Heart right ventricle (tissue), 16 donors: ENCODE results near the gene CCDC15. TPM values are rescaled to one million over a fixed set of nuclear protein-coding genes. Genes with fewer than 3 reads are reported as not detected.

ENCODE experiments used
- ATAC-seq, 8 donors: fragments of 200-7000 bp; cut with Tn5 transposase; one replicate each; pipeline ENCODE4 v1.9.1; 2020; ENCODE audit warnings: mild to moderate bottlenecking in 8 of 8, moderate library complexity in 8 of 8, moderate number of reproducible peaks in 1 of 8
- DNase-seq, 2 donors: peaks; one replicate each; pipeline ENCODE4 v3.0.0-alpha.2; 2020
- H3K27ac ChIP-seq, 10 donors: fragments of 200-600 bp; sonication (generic) in 2 of 10; one replicate each; pipeline versions ENCODE4 v1.5.0 to v1.8.0; 2020 to 2022; ENCODE audit warnings: mild to moderate bottlenecking in 3 of 10
- H3K27me3 ChIP-seq, 7 donors: fragments of 200-600 bp; one replicate each; pipeline ENCODE4 v1.8.0; 2021 to 2022; ENCODE audit warnings: mild to moderate bottlenecking in 2 of 7
- H3K36me3 ChIP-seq, 9 donors: fragments of 200-600 bp; sonication (generic) in 1 of 9; one replicate each; pipeline versions ENCODE4 v1.5.0 to v1.8.0; 2020 to 2022; ENCODE audit warnings: mild to moderate bottlenecking in 2 of 9
- H3K4me1 ChIP-seq, 9 donors: fragments of 200-600 bp; sonication (generic) in 1 of 9; one replicate each; pipeline versions ENCODE4 v1.5.0 to v1.8.0; 2020 to 2022; ENCODE audit warnings: mild to moderate bottlenecking in 4 of 9
- H3K4me3 ChIP-seq, 10 donors: fragments of 200-600 bp; sonication (generic) in 2 of 10; one replicate each; pipeline versions ENCODE4 v1.5.0 to v1.8.0; 2020 to 2022; ENCODE audit warnings: mild to moderate bottlenecking in 7 of 10, moderate library complexity in 2 of 10
- H3K9me3 ChIP-seq, 11 donors: fragments of 200-600 bp in 10 of 11; sonication (generic) in 2 of 11; one replicate each; pipeline versions ENCODE4 v1.5.0 to v1.8.0; 2013 to 2022; ENCODE audit warnings: mild to moderate bottlenecking in 2 of 11, control low read depth in 1 of 11, moderate library complexity in 1 of 11
- WGBS, 2 donors: extraction: QIAGEN DNeasy Blood & Tissue Kit; methylation state at CpG; one replicate each; pipeline ENCODE4 v1.1.7; 2013; ENCODE audit warnings: inconsistent platforms in 1 of 2; 5-methylcytosine and 5-hydroxymethylcytosine counted together
- intact Hi-C, 10 donors: fragments of 100-400 bp; cut with DNase I; formaldehyde crosslinking; loops; one replicate each; pipeline versions ENCODE4 v1.11.1 to v1.14.2; 2022
- polyA plus RNA-seq, 2 donors: library from polyadenylated mRNA; stranded (reverse); fragments of 200-250 nt; gene quantifications; one replicate each; pipeline ENCODE4 v1.2.3, GENCODE V29; 2013
- total RNA-seq, 10 donors: library from RNA; stranded (reverse); fragmentation: NEBNext Ultra II Directional in 3 of 10; extraction: Animal tissue kit (Norgen Biotek cat#: 25700) in 3 of 10; gene quantifications; one replicate each; pipeline versions ENCODE4 v1.2.1 to v1.2.4, GENCODE V29; 2021 to 2023
- TF ChIP-seq, protein P1 (sequence below), 9 donors: fragments of 200-600 bp; sonication (generic) in 2 of 9; IDR thresholded peaks; one replicate each; pipeline versions ENCODE4 v1.5.0 to v1.8.0; 2021 to 2022; ENCODE audit warnings: antibody characterized with exemption in 9 of 9, mild to moderate bottlenecking in 5 of 9, moderate library complexity in 1 of 9
- donor health status: Arrhythmogenic right ventricular cardiomyopathy.
- donor health status: ischemic (EF 13 %, LVEDD 7.1; RV severe dilation, severe dysfunction).
- donor health status: healthy with polysubstance abuse.
- donor health status: DM: no; HTN: yes; CAD: no.
- donor health status: DM: no; HTN: no; CAD: no.
- donor health status: ischemic (EF 25% LVEDD 6.9; RV normal size, moderate dysfunction).
- donor health status: ischemic (EF 25% LVEDD 5.7; RV mildly dilated, moderate dysfunction).
- donor health status: healthy.
- donor health status: DM: yes; HTN: yes; CAD: no.
- donor health status: Ischemic cardiomyopathy.
- donor health status: ischemic (EF 35%, LVEDD 5.7; RV mildly dilated, moderate dysfunction).
- donor health status: nonischemic (EF 11% LVEDD 7.7; RV severe dilation, severe dysfunction).
- donor health status: DM: yes; HTN: yes; CAD: no.
- donor health status: PGD.
- donor health status: ischemic (EF 29% LVEDD 5.4; RV normal size, mild dysfunction).
- donor health status: nonischemic (EF 23%, LVEDD 6.1; RV moderate dilation, normal function).

The CCDC15 gene
- total and polyA plus RNA-seq, 12 donors, result 0.07 to 0.83 (median 0.20) TPM

DNA sequence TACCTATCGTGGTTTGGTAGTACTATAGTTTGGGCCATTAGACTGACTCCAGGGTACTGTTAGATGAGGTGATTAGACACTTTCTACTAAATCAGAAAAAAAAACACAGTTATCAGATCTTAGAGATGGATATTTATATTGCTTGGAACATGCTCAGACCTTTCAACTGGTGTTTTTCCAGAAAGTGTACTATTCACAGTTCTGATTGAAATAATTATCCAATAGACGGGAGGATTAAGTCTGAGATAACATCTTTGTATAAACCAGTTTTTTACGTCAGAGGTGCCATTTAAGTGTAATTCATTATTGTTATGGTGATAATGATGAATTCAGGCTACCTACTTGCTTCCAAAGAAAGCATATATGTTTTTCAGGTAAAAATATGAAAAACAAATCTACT, 22.5 kb downstream of the CCDC15 start:
- peaks cover 0 to 30% (median 6%) of the 10 kb centered on the region in 11 donors for H3K9me3 ChIP-seq
- no peaks in the 10 kb centered on the region for H3K4me1 ChIP-seq
- no peak overlapping the region for H3K27ac ChIP-seq
- no peak for ATAC-seq
- WGBS, 2 donors, result 93% methylated on average over 3 of the region's 3 CpGs
- no peaks in the 10 kb centered on the region for H3K27me3 ChIP-seq
- peaks cover 0 to 6% (median 0%) of the 10 kb centered on the region in 9 donors for H3K36me3 ChIP-seq
- intact Hi-C loops, result no loop called here
- H3K4me3 ChIP-seq, result no peak overlapping the region
- TF ChIP-seq, protein P1, sequence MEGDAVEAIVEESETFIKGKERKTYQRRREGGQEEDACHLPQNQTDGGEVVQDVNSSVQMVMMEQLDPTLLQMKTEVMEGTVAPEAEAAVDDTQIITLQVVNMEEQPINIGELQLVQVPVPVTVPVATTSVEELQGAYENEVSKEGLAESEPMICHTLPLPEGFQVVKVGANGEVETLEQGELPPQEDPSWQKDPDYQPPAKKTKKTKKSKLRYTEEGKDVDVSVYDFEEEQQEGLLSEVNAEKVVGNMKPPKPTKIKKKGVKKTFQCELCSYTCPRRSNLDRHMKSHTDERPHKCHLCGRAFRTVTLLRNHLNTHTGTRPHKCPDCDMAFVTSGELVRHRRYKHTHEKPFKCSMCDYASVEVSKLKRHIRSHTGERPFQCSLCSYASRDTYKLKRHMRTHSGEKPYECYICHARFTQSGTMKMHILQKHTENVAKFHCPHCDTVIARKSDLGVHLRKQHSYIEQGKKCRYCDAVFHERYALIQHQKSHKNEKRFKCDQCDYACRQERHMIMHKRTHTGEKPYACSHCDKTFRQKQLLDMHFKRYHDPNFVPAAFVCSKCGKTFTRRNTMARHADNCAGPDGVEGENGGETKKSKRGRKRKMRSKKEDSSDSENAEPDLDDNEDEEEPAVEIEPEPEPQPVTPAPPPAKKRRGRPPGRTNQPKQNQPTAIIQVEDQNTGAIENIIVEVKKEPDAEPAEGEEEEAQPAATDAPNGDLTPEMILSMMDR (IDR thresholded peaks at IDR 0.05), result no peak
- no peak for DNase-seq

DNA sequence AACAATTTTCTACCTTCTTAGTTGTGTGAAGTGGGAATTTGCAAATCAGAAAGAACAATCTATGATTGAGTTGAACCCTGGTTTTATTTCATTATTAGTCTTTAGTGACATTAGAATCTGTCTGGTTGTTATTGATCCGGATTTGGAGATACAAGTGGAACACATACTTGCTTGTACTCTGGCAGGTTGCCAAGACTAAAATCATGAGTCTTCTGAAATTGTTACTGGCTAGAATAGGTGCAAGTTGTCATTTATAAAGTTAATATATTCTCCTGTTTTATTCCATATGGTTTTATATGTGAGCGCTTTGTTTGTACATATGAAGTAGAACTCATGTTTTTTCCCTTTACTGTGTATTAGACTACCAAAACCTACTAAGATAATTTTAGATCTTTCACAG, 23.0 kb downstream of the CCDC15 start:
- ATAC-seq (no peak), DNase-seq (no peak)
- peaks cover 0 to 35% (median 9%) of the 10 kb centered on the region in 11 donors for H3K9me3 ChIP-seq
- TF ChIP-seq, protein P1 (IDR thresholded peaks at IDR 0.05), result no peak
- H3K36me3 ChIP-seq, result peaks cover 0 to 8% (median 0%) of the 10 kb centered on the region in 9 donors
- 74 to 81% methylated on average over 2 of the region's 2 CpGs for WGBS, 2 donors
- H3K4me1 ChIP-seq, result no peaks in the 10 kb centered on the region
- H3K27me3 ChIP-seq, result no peaks in the 10 kb centered on the region
- intact Hi-C loops, result no loop called here
- no peak overlapping the region for H3K4me3 ChIP-seq
- no peak overlapping the region for H3K27ac ChIP-seq

DNA sequence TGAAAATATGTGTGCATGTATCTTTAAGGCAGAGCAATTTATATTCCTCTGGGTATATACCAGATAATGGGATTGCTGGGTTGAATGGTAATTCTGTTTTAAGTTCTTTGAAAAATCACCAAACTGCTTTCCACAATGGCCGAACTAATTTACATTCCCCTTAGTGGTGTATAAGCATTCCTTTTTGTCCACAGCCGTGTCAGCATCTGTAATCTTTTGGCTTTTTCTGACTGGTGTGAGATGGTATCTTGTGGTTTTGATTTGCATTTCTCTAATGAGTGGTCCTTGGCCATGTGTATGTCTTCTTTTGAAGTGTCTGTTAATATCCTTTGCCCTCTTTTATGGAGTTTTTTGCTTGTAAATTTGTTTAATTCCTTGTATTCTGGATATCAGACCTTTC, 24.3 kb downstream of the CCDC15 start:
- intact Hi-C loops, result no loop called here
- Histone ChIP-seq H3K4me1 (no peaks in the 10 kb centered on the region), H3K27ac (no peak overlapping the region), H3K36me3 (peaks cover 0 to 11% (median 0%) of the 10 kb centered on the region in 9 donors), H3K27me3 (no peaks in the 10 kb centered on the region), H3K9me3 (peaks cover 0 to 44% (median 9%) of the 10 kb centered on the region in 11 donors), H3K4me3 (no peak overlapping the region)
- no peak for DNase-seq
- ATAC-seq, result no peak
- TF ChIP-seq, protein P1 (IDR thresholded peaks at IDR 0.05), result no peak
- WGBS, 2 donors, result 87 to 91% methylated on average over 2 of the region's 2 CpGs

DNA sequence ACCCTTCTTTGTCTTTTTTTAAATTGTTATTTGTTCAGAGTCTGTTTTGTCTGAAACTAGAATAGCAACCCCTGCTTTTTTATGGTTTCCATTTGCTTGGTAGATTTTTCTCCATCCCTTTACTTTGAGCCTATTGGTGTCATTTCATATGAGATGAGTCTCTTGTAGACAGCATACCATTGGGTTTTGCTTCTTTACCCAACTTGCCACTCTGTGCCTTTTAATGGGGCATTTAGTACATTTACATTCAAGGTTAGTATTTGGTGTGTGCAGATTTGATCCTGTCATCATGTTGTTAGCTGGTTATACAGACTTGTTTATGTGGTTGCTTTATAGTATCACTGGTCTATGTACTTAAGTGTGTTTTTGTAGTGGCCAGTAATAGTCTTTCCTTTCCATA, 28.0 kb downstream of the CCDC15 start:
- no peak overlapping the region for H3K27ac ChIP-seq
- no peaks in the 10 kb centered on the region for H3K27me3 ChIP-seq
- H3K4me1 ChIP-seq, result no peaks in the 10 kb centered on the region
- DNase-seq (no peak), ATAC-seq (no peak)
- intact Hi-C loops, result no loop called here
- H3K9me3 ChIP-seq, result peaks cover 0 to 44% (median 9%) of the 10 kb centered on the region in 11 donors
- peaks cover 0 to 22% (median 0%) of the 10 kb centered on the region in 9 donors for H3K36me3 ChIP-seq
- no peak overlapping the region for H3K4me3 ChIP-seq
- TF ChIP-seq, protein P1 (IDR thresholded peaks at IDR 0.05), result no peak
